Islet precursor cell (in vitro differentiated cells): ENCODE results near the gene PIGN.
A peak's percentile ranks its signal among the peaks of the same experiment; 100 is the strongest.
"Not testable (repeated sequence)": the region's sequence is repeated elsewhere in the genome, so short reads cannot be mapped to it uniquely, and the experiment has no call there.

Experiments
- DNase-seq: peaks from one replicate; pipeline ENCODE4 v3.0.0-alpha.2; 2018

PIGN gene

GRCh38 chr18:62179213-62179612 is 7.6 kb downstream of the PIGN start:
- DNase-seq, result no peak

- DNase-seq, result no peak
Observed at GRCh38 chr18:62177271-62177670, 9.6 kb downstream of the PIGN start.

DNA sequence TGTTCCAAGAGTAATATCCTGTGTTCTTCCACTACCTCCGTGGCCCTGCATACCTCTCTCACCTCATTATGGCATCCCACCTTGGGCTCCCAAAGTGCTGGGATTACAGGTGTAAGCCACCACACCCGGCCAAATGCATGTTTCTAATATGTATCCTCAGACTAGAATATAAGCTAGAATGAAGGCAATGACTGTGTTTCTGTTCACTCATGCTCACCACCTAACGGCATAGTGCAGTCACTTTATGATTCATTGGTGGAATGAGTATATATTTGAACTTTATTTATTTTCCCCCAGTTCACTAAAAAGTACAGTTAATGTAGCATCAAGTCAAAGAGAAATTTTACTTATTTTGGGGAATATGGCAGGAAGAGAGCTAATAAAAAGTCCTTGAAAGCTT is 11.3 kb downstream of the PIGN start:
- DNase-seq, result no peak

- DNase-seq, result no peak
Observed at GRCh38 chr18:62172298-62172697, 14.6 kb downstream of the PIGN start.

DNA sequence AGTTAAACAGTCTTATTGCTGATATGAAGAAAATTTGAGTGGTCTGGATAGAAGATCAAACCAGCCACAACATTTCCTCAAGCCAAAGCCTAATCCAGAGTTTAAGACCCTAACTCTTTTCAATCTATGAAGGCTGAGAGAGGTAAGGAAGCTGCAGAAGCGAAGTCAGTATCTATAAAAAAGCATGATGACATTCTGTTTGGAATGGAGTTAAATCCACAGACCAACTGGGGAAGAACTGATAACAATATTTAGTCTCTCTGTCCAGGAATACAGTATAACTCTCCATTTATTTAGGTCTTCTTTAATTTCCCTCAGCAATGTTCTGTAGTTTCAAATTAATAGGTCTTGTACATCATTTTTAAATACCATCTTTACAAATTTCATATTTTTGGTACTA is 16.0 kb downstream of the PIGN start:
- no peak for DNase-seq

GRCh38 chr18:62166524-62166923 is 20.3 kb downstream of the PIGN start:
- DNase-seq, result not testable (repeated sequence)

- no peak for DNase-seq
Observed at GRCh38 chr18:62165583-62165982, 21.3 kb downstream of the PIGN start.

GRCh38 chr18:62164855-62165487 is 21.9 kb downstream of the PIGN start:
- no peak for DNase-seq

GRCh38 chr18:62164310-62164709 is 22.5 kb downstream of the PIGN start:
- DNase-seq, result no peak

DNA sequence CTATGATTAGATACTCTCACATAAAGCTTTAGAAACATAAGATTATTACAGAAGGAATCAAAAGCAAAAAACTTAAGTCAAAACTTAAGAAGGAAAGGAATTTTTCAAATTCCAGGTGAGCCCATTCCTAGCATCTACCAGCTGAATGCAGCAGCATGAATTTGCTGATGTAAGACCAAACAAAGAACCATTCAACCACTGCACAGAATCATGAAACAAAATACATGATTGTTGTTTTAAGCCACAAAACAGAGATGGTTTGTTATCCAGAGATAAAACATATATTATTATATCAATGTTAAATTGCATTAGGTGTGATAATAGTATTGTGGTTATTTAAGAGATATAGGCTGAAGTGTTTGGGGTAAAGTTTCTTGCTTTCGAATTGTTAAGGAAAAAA is 29.0 kb downstream of the PIGN start:
- DNase-seq, result no peak

DNA sequence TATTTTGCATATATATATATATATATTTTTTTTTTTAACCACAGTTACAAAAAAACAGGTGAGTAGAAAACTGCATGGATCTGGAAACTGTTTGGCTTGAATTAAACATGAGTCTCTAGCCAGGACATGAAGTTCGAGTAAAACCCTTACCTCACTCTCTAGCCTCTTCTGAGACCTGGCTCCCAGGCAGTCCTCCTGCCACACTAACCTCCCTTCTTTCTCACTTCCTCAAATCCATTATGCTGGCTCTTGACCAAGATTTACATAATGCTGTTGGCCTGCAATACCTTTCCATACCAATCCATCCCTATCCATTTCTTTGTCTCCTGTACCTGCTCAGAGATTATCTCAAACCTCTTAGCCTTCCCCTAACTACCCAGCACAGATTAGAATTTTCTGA is 34.0 kb downstream of the PIGN start:
- no peak for DNase-seq

DNA sequence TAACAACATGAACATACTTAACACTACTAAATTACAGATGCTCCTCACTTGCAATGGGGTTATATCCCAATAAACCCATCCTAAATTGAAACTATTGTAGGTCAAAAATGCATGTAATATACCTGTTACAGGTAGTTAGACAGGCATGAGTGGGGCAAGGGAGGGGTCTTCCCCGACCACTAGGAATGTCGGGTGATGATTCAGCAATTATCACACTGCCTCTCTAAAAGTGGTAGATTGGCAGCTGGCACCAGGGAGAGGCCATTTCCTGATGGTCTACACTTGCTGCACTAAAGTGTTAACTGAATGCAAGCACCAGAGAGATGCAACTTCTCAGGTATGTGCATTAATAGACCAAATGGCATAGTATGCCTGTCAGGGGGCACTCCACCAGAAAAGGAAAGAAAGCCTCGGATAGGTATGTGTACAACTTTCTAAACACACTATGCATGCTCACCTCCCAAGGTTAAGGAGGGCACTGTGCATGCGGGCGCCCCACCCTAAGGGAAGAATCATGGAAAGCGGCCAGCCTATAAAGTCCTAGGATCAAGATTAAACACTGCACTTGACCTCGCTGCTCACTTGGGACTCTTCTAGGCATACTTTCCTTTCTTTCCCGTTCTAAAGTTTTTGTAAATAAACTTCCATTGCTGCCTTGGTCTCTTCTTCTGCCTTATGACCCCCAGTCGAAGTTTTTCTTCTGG is 35.6 kb downstream of the PIGN start:
- DNase-seq, result no peak

DNA sequence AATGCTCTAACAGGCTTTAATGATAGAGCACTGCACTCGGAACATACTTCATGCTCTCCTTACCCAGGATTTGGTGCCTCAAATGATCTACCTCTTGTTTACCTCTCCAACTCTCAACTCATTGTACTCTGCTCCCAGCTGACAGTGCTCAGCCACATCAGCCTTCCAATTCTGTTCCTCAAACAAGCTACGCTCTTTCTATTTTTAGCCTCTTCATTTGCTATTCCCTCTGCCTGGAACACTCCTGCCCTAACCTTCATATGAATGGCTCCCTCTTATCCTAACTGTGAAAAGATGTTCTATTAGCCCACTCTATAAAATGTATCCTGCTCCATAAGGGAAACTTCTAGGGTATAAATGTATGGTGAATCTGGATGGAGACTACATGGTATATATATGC is 42.5 kb downstream of the PIGN start:
- no peak for DNase-seq

GRCh38 chr18:62140259-62140658 is 46.6 kb downstream of the PIGN start:
- no peak for DNase-seq

DNA sequence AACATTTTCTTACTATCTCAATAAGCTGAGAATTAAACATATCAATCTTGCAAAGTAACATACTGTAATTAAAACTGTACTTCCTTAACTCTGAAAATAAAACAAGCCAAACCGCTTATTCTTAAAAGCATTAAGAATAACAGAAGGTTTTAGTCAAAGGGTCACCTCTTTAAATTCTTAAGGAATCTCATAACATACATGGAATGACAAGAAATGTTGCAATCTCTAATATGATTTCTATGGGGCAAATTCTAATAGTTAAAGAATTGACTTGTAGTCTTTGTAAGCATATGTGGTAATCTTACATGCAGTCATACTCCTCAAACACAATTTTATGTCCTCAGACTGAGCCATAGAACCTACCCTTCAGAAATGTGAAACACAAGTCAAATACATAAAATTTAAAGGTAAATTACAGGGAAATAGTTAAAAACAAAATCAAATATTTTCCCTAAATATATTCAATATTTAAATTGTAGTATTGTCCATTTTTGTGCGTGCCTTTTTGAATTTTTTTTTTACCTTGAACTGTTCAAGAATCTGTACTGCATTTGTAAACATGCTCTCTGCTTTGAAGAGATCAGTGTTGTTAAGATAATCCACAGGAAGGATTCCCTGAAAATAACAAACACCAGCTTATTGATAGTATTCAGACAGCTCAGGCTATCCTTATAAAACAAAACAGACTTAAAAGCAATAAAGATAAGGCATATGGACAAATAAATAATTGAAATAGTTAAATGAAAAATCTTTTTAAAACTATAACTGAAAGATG is 48.2 kb downstream of the PIGN start:
- DNase-seq, result no peak

GRCh38 chr18:62131301-62131909 is 55.5 kb downstream of the PIGN start:
- DNase-seq, result peak; percentile 66

- DNase-seq, result no peak
Observed at GRCh38 chr18:62128157-62128556, 58.7 kb downstream of the PIGN start.

GRCh38 chr18:62126737-62127136 is 60.1 kb downstream of the PIGN start:
- DNase-seq, result no peak

DNA sequence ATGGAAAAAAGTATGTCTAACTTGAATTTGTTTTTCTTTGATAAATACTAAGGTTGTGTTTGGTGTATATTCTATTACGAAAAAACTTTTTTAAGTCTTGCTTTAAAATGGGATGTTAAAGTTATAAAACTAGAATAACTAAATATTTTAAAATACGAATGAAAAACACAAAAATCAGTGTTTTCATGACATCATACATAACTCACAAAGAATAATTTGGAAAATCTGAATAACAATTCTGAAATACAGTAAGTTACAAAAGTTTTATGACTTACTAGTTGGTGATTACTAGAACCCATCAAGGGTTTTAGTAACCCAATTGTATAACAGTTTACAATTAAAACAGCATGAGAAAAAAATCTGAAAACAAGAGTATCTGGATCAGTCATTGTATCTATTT is 61.2 kb downstream of the PIGN start:
- no peak for DNase-seq

DNA sequence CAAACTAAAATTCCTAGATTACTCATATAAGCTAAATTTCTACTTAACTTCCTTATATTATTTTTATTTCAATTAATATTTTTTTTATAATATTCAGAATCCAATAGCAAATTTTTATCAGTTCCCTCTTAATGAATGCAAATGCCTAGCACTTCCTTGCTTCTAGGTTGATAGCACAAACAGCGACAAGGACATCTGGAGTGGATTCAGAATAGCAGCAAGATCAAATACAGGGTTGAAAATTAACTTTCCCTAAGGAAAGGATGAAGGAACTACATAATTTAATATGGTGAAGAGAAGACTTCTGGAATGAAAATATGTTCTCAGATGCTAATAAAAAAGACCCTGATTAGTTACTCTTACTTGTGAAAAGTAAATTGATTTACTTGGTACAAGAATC is 64.5 kb downstream of the PIGN start:
- no peak for DNase-seq

DNA sequence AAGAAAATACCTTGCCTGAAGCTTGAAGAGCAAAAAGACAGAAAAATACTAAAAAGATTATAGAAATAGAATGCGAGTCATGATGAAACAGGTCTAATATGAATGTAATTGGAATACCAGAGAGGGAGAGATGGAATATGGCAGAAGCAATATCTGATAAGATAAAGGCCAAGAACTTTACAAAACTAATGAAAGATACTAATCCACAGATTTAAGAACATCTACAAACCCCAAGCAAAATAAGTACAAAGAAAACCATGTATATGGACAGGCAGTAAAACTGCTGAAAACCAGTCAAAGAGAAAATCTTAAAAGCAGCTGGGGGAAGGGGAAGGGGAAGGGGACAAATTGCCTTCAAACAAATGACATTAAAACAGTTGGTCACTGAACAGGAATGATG is 67.0 kb downstream of the PIGN start:
- DNase-seq, result no peak

- no peak for DNase-seq
Observed at GRCh38 chr18:62118328-62118727, 68.5 kb downstream of the PIGN start.

- no peak for DNase-seq
Observed at GRCh38 chr18:62109676-62110075, 77.2 kb downstream of the PIGN start.

GRCh38 chr18:62107881-62108280 is 79.0 kb downstream of the PIGN start:
- no peak for DNase-seq
